ENCODE measurements around the gene SPAG7. TPM values are rescaled to one million over a fixed set of nuclear protein-coding genes. Genes with fewer than 3 reads are reported as not detected.
A peak's percentile ranks its signal among the peaks of the same experiment; 100 is the strongest.

SPAG7 gene
- total and polyA plus RNA-seq, 4 donors: 38.8 to 109 (median 45.9) TPM

DNA sequence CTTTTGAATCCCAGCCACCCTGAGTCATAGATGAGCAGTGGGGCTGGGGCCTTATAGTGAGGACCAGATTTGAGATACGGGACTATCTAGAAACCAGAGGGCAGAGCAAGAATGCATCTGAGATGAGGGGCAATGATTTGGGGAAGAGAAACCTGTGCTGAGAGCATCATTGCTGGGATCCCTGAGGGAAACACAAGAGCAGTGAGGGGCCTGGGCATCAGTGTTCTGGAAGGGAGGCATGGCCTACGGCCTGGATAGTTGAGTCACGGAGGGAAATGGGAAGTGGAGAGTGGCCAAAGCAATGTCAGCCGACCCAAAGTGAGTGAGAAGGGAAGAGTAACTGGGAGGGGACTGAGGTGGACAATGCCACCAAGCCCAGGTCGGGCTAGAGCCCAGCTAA lies 14.7 kb upstream of the SPAG7 start:
- H3K27me3 ChIP-seq (ENCODE audit: control insufficient read depth in 1 of 2, insufficient read depth in 2 of 2, low read length in 1 of 2): no peaks in the 10 kb centered on the region
- no peak overlapping the region for H3K4me3 ChIP-seq (ENCODE audit: low read length in 2 of 2)
- intact Hi-C loops (cut with DNase I): loop anchor here (5.0 to 10.0 kb wide), 2 partner anchors 78 to 80 kb away; partner anchors contain the start of gene CHRNE (in 2 of the 2)
- no peak overlapping the region for H3K27ac ChIP-seq (ENCODE audit: low read depth in 1 of 2, low read length in 2 of 2)
- DNase-seq: no peak
- H3K4me1 ChIP-seq (ENCODE audit: control insufficient read depth in 1 of 2, insufficient read depth in 2 of 2, low read length in 2 of 2): peaks cover 0 to 3% of the 10 kb centered on the region in 2 donors
- H3K36me3 ChIP-seq (ENCODE audit: control insufficient read depth in 1 of 2, insufficient read depth in 2 of 2, low read length in 1 of 2): peaks cover 0 to 4% of the 10 kb centered on the region in 2 donors
- H3K9me3 ChIP-seq (ENCODE audit: control insufficient read depth, low read length): no peaks in the 10 kb centered on the region
- WGBS, 2 donors: 55 to 65% methylated on average over 5 of the region's 5 CpGs
- no peak for ATAC-seq (ENCODE audit: low FRiP score)

DNA sequence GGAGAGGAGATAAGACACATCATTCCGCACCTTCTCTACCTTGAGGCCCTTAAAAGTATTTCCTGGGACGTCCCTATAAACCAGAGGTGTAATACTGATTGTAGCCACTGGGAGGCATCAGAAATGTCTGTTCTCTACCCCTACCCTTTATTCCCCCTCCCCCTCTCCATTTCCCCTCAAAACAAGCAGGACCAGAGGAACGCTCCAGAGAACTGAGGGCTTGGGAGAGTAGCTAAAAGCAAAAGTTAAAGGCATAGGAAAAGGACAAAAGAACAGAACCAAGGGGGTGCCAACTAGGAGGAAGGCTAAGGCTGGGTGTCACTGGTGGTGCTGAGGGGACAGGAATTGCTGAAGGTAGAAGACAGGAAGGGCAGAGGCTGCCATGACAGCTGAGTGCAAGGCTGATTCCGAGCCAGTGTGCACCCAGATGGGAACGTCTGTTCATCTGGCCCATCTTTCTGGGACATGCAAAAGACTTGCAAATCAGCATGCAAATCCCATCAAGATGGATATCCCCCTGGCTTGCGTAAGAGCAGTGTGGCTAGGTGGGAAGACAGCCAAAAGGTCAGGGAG lies 13.1 kb upstream of the SPAG7 start:
- intact Hi-C loops (cut with DNase I): loop anchor here (2.0 to 10.0 kb wide), 3 partner anchors 76 to 82 kb away; partner anchors contain the start of gene CHRNE (in 2 of the 2)
- DNase-seq: no peak
- Histone ChIP-seq H3K4me1 (ENCODE audit: control insufficient read depth in 1 of 2, insufficient read depth in 2 of 2, low read length in 2 of 2) (no peaks in the 10 kb centered on the region), H3K4me3 (ENCODE audit: low read length in 2 of 2) (no peak overlapping the region), H3K27ac (ENCODE audit: low read depth in 1 of 2, low read length in 2 of 2) (no peak overlapping the region), H3K36me3 (ENCODE audit: control insufficient read depth in 1 of 2, insufficient read depth in 2 of 2, low read length in 1 of 2) (peaks cover 0 to 8% of the 10 kb centered on the region in 2 donors), H3K27me3 (ENCODE audit: control insufficient read depth in 1 of 2, insufficient read depth in 2 of 2, low read length in 1 of 2) (no peaks in the 10 kb centered on the region), H3K9me3 (ENCODE audit: control insufficient read depth, low read length) (no peaks in the 10 kb centered on the region)
- 35 to 38% methylated on average over 6 of the region's 6 CpGs for WGBS, 2 donors
- peak; percentile 71 for ATAC-seq (ENCODE audit: low FRiP score)

DNA sequence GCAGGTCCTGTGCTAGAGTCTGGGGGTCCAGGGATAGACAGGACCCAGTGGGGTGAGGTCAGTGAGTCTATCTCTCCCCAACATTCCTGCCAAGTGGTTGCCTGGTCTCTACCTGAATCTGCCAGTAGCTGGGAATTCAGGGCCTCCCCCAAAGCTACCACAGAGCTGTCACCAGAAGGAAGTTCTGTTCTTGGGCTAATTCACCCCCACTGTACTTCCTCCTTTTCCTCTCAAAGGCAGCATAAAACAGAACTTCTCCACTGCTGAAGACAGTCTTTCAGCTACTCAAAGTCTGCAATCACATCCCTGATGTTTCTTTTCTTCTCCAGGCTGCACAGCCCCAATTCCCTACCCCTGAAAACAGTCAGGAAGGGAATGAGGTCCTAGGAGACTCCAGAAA lies 11.1 kb upstream of the SPAG7 start:
- peaks cover 0 to 9% of the 10 kb centered on the region in 2 donors for H3K36me3 ChIP-seq (ENCODE audit: control insufficient read depth in 1 of 2, insufficient read depth in 2 of 2, low read length in 1 of 2)

DNA sequence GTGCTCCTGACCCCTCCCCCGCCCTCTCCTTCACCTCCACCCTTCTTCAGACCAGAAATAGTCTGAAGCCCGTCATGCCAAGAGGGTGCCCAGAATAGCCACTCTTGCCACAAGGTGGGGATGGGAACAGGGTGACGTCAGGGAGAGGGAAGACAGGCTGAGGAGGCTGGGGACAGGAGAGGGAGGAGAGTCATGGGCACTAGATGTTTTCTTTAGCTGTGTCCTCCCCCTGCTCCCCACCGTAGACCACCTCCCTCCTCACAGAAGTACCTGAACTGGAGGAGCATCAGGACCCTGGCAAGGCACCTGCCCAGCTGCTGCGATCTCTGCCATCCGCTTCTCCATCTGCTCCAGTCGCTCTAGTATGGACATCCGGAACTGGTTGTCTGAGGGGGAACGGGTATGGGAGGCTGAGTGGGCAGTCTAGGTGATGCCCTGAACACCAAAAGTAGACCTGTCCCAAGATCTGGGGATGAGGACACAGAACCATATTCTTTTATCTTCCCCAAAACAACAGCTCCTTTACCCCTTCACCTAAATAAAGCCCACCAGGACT lies 6.6 kb upstream of the SPAG7 start:
- Histone ChIP-seq H3K9me3 (ENCODE audit: control insufficient read depth, low read length) (no peaks in the 10 kb centered on the region), H3K4me3 (ENCODE audit: low read length in 2 of 2) (no peak overlapping the region), H3K27ac (ENCODE audit: low read depth in 1 of 2, low read length in 2 of 2) (peak overlapping the region in 1 of 2 donors; percentile 32), H3K36me3 (ENCODE audit: control insufficient read depth in 1 of 2, insufficient read depth in 2 of 2, low read length in 1 of 2) (peaks cover 0 to 15% of the 10 kb centered on the region in 2 donors), H3K4me1 (ENCODE audit: control insufficient read depth in 1 of 2, insufficient read depth in 2 of 2, low read length in 2 of 2) (no peaks in the 10 kb centered on the region), H3K27me3 (ENCODE audit: control insufficient read depth in 1 of 2, insufficient read depth in 2 of 2, low read length in 1 of 2) (no peaks in the 10 kb centered on the region)
- ATAC-seq (ENCODE audit: low FRiP score): no peak
- DNase-seq: no peak
- intact Hi-C loops (cut with DNase I): no loop called here
- 59 to 63% methylated on average over 9 of the region's 9 CpGs for WGBS, 2 donors

More for the DNA sequence above, 11.1 kb upstream of the SPAG7 start:
- Histone ChIP-seq H3K9me3 (ENCODE audit: control insufficient read depth, low read length) (no peaks in the 10 kb centered on the region), H3K4me1 (ENCODE audit: control insufficient read depth in 1 of 2, insufficient read depth in 2 of 2, low read length in 2 of 2) (no peaks in the 10 kb centered on the region), H3K27ac (ENCODE audit: low read depth in 1 of 2, low read length in 2 of 2) (no peak overlapping the region), H3K27me3 (ENCODE audit: control insufficient read depth in 1 of 2, insufficient read depth in 2 of 2, low read length in 1 of 2) (no peaks in the 10 kb centered on the region), H3K4me3 (ENCODE audit: low read length in 2 of 2) (no peak overlapping the region)
- ATAC-seq (ENCODE audit: low FRiP score) (no peak), DNase-seq (no peak)
- intact Hi-C loops (cut with DNase I): no loop called here

DNA sequence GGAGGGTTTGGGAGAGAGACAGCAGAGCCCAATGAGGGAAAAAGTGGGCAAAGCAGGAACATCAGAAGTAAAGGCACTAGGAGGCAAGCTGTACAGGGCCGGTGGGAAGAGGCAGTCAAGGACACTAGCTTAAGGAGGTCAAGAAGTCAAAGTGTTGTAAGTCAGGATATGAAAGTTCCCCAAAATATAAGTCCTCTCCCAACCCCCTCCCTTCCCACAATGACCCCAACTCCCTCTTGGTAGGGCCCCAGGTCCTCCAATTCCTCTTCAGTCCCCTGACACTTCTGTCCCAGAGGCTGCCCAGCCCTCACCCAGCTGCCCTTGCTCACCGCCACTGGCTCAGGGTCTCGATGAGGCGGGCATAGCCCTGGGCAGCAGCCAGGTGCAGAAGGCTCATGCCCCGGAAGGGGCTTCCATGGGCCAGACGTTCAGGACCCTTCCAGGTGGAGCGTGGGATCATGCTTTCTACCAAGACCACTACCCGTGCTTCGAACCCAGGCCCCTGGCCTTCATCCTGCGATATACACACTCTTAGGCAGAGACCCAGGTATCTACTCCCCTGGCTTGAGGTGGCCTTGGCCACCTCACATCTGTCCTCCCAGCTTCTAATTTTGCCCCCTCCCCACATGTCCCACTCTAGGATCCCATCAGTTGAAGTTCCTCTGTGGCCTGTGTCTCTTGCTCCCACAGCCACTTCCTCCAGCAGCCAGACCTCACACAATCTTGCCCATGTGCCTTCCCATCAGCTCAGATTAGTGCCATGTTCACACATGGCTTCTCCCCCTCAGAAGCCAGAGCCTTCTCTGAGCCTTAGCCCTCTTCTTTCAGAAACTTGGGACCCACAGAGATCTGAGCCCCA lies 5.9 kb upstream of the SPAG7 start:
- ATAC-seq (ENCODE audit: low FRiP score): no peak
- Histone ChIP-seq H3K4me3 (ENCODE audit: low read length in 2 of 2) (no peak overlapping the region), H3K9me3 (ENCODE audit: control insufficient read depth, low read length) (no peaks in the 10 kb centered on the region), H3K27me3 (ENCODE audit: control insufficient read depth in 1 of 2, insufficient read depth in 2 of 2, low read length in 1 of 2) (no peaks in the 10 kb centered on the region), H3K27ac (ENCODE audit: low read depth in 1 of 2, low read length in 2 of 2) (peak overlapping the region in 1 of 2 donors; percentile 8), H3K4me1 (ENCODE audit: control insufficient read depth in 1 of 2, insufficient read depth in 2 of 2, low read length in 2 of 2) (no peaks in the 10 kb centered on the region), H3K36me3 (ENCODE audit: control insufficient read depth in 1 of 2, insufficient read depth in 2 of 2, low read length in 1 of 2) (peaks cover 0 to 15% of the 10 kb centered on the region in 2 donors)
- intact Hi-C loops (cut with DNase I): no loop called here
- WGBS, 2 donors: 84 to 91% methylated on average over 10 of the region's 10 CpGs
- no peak for DNase-seq

DNA sequence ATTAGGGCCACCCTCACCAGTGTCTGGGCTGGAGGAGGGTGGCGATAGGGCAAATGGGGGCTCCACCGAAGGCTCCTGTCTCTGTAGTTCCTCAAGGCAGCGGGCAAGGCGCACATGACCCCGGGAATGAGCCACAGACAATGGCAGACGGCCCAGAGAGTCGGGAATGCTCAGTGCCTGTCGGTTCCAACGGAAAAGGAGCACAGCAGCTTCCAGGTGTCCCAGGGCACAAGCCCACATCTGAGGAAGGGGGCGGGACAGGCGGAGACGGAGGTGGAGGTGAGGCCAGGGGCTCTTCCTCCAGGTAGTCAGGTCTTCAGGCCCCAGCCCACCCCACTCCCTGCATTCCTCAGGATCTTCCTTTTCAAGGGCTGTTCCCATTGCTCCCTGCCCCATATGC lies 5.1 kb upstream of the SPAG7 start:
- Histone ChIP-seq H3K9me3 (ENCODE audit: control insufficient read depth, low read length) (no peaks in the 10 kb centered on the region), H3K36me3 (ENCODE audit: control insufficient read depth in 1 of 2, insufficient read depth in 2 of 2, low read length in 1 of 2) (peaks cover 0 to 15% of the 10 kb centered on the region in 2 donors), H3K27ac (ENCODE audit: low read depth in 1 of 2, low read length in 2 of 2) (no peak overlapping the region), H3K4me1 (ENCODE audit: control insufficient read depth in 1 of 2, insufficient read depth in 2 of 2, low read length in 2 of 2) (no peaks in the 10 kb centered on the region), H3K4me3 (ENCODE audit: low read length in 2 of 2) (no peak overlapping the region), H3K27me3 (ENCODE audit: control insufficient read depth in 1 of 2, insufficient read depth in 2 of 2, low read length in 1 of 2) (no peaks in the 10 kb centered on the region)
- ATAC-seq (ENCODE audit: low FRiP score) (no peak), DNase-seq (no peak)
- intact Hi-C loops (cut with DNase I): no loop called here
- 74 to 76% methylated on average over 12 of the region's 12 CpGs for WGBS, 2 donors

DNA sequence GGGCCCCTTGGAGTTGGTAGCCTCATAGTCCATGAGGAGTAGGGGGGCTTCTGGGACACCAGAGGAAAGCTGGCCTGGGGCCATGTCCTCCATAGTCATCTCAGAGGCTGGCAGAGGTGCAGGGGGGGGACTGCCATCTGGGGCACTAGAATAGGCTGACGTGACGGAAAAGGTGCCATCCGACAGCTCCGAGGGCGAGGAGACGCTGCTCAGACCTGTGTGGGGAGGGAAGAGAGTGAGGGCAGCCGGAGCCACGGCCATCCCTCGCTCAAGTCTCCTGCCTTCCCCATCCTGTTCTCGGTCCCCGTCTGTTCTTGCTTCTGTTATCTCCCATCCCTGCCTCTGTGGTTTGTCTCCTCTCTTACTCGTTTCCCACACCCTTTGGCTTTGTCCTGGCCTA lies 4.7 kb upstream of the SPAG7 start:
- Histone ChIP-seq H3K27ac (ENCODE audit: low read depth in 1 of 2, low read length in 2 of 2) (no peak overlapping the region), H3K4me3 (ENCODE audit: low read length in 2 of 2) (no peak overlapping the region), H3K4me1 (ENCODE audit: control insufficient read depth in 1 of 2, insufficient read depth in 2 of 2, low read length in 2 of 2) (no peaks in the 10 kb centered on the region), H3K9me3 (ENCODE audit: control insufficient read depth, low read length) (no peaks in the 10 kb centered on the region), H3K36me3 (ENCODE audit: control insufficient read depth in 1 of 2, insufficient read depth in 2 of 2, low read length in 1 of 2) (peaks cover 0 to 11% of the 10 kb centered on the region in 2 donors), H3K27me3 (ENCODE audit: control insufficient read depth in 1 of 2, insufficient read depth in 2 of 2, low read length in 1 of 2) (no peaks in the 10 kb centered on the region)
- intact Hi-C loops (cut with DNase I): no loop called here
- 81 to 90% methylated on average over 9 to 12 of the region's 12 CpGs for WGBS, 2 donors
- ATAC-seq (ENCODE audit: low FRiP score) (no peak), DNase-seq (no peak)

DNA sequence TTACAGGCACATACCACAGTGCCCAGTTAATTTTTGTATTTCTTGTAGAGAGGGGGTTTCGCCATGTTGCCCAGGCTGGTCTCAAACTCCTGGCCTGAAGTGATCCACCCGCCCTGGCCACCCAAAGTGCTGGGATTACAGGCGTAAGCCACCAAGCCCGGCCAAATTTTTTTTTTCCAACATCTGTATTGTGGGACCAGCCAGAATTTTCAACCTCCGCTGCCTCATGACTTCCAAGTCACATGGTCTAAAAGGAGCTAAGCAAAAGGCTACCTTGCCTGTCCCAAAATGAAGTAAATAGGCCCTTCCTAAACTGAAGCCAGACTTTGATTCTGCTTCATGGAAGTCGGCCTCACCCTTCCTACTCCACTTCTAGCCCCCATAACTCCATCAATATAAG lies 4.2 kb upstream of the SPAG7 start:
- H3K4me1 ChIP-seq (ENCODE audit: control insufficient read depth in 1 of 2, insufficient read depth in 2 of 2, low read length in 2 of 2): no peaks in the 10 kb centered on the region
- H3K27ac ChIP-seq (ENCODE audit: low read depth in 1 of 2, low read length in 2 of 2): no peak overlapping the region
- ATAC-seq (ENCODE audit: low FRiP score) (no peak), DNase-seq (no peak)
- no peaks in the 10 kb centered on the region for H3K9me3 ChIP-seq (ENCODE audit: control insufficient read depth, low read length)
- WGBS, 2 donors: 85 to 88% methylated on average over 6 of the region's 6 CpGs
- H3K36me3 ChIP-seq (ENCODE audit: control insufficient read depth in 1 of 2, insufficient read depth in 2 of 2, low read length in 1 of 2): peaks cover 0 to 7% of the 10 kb centered on the region in 2 donors
- intact Hi-C loops (cut with DNase I): no loop called here
- no peak overlapping the region for H3K4me3 ChIP-seq (ENCODE audit: low read length in 2 of 2)
- H3K27me3 ChIP-seq (ENCODE audit: control insufficient read depth in 1 of 2, insufficient read depth in 2 of 2, low read length in 1 of 2): no peaks in the 10 kb centered on the region
